Neural progenitor cell (in vitro differentiated cells): ENCODE results near the gene PPP2R5C. TPM values are rescaled to one million over a fixed set of nuclear protein-coding genes. Genes with fewer than 3 reads are reported as not detected.

Experiments
- DNase-seq: peaks from one replicate; pipeline ENCODE4 v3.0.0-alpha.2; 2016; ENCODE audit warnings: low spot score
- H2AFZ ChIP-seq: fragments of 200-600 bp; sonication (generic); replicated peaks from 2 replicates; pipeline ENCODE4 v1.6.1; 2016; ENCODE audit warnings: antibody characterized with exemption
- H3F3A ChIP-seq: fragments of 200-600 bp; sonication (generic); 2 replicates; pipeline ENCODE4 v1.6.1; 2016; ENCODE audit warnings: antibody characterized with exemption, low read depth
- H3K27ac ChIP-seq: fragments of 200-600 bp; sonication (generic); 2 replicates; pipeline ENCODE4 v1.5.1; 2016; ENCODE audit warnings: mild to moderate bottlenecking
- H3K27me3 ChIP-seq: fragments of 200-600 bp; sonication (generic); 2 replicates; pipeline ENCODE4 v1.6.1; 2016; ENCODE audit warnings: mild to moderate bottlenecking, moderate library complexity
- H3K36me3 ChIP-seq: fragments of 200-600 bp; sonication (generic); 2 replicates; pipeline ENCODE4 v1.5.1; 2016
- H3K4me1 ChIP-seq: fragments of 200-600 bp; sonication (generic); 2 replicates; pipeline ENCODE4 v1.6.1; 2016; ENCODE audit warnings: mixed run types
- H3K4me2 ChIP-seq: fragments of 200-600 bp; sonication (generic); 2 replicates; pipeline ENCODE4 v1.6.1; 2016
- H3K4me3 ChIP-seq: fragments of 200-600 bp; sonication (generic); 2 replicates; pipeline ENCODE4 v1.5.1; 2016
- H3K79me2 ChIP-seq: fragments of 200-600 bp; sonication (generic); 2 replicates; pipeline ENCODE4 v1.6.1; 2016; ENCODE audit warnings: low read depth
- H3K9ac ChIP-seq: fragments of 200-600 bp; sonication (generic); 2 replicates; pipeline ENCODE4 v1.6.1; 2016
- H3K9me3 ChIP-seq: fragments of 200-600 bp; sonication (generic); 2 replicates; pipeline ENCODE4 v1.5.1; 2016; ENCODE audit warnings: low read depth
- H4K20me1 ChIP-seq: fragments of 200-600 bp; sonication (generic); 2 replicates; pipeline ENCODE4 v1.6.1; 2016; ENCODE audit warnings: low read depth
- H3K27ac Mint-ChIP-seq: 3 replicates; pipeline ENCODE4 v1.8.0; 2021; ENCODE audit warnings: mixed read lengths
- H3K27me3 Mint-ChIP-seq: 2 replicates; pipeline ENCODE4 v1.8.0; 2022; ENCODE audit warnings: low read depth, mild to moderate bottlenecking, inconsistent platforms, moderate library complexity, mixed read lengths; ENCODE audit not compliant: insufficient read depth
- H3K36me3 Mint-ChIP-seq: 3 replicates; pipeline ENCODE4 v1.8.0; 2021; ENCODE audit warnings: mixed read lengths
- H3K4me1 Mint-ChIP-seq: 3 replicates; pipeline ENCODE4 v1.8.0; 2021; ENCODE audit warnings: mixed read lengths
- H3K4me3 Mint-ChIP-seq: 3 replicates; pipeline ENCODE4 v1.8.0; 2021; ENCODE audit warnings: mild to moderate bottlenecking, moderate library complexity, mixed read lengths
- H3K9me3 Mint-ChIP-seq: 3 replicates; pipeline ENCODE4 v1.8.0; 2020; ENCODE audit warnings: mixed read lengths
- EZH2 ChIP-seq: fragments of 200-600 bp; sonication (generic); IDR thresholded peaks from 2 replicates; pipeline ENCODE4 v1.6.1; 2017; ENCODE audit warnings: antibody characterized with exemption, mild to moderate bottlenecking, moderate library complexity
- EZH2phosphoT487 ChIP-seq: fragments of 200-600 bp; sonication (generic); IDR thresholded peaks from 2 replicates; pipeline ENCODE4 v1.6.1; 2017; ENCODE audit warnings: antibody characterized with exemption
- total RNA-seq: library from RNA; depleted of rRNA; stranded (reverse); fragments of >200 nt; gene quantifications from 2 replicates; pipeline ENCODE4 v1.2.3, GENCODE V29; 2015; ENCODE audit warnings: low replicate concordance
- TF ChIP-seq, protein P1 (sequence below): fragments of 200-600 bp; sonication (generic); IDR thresholded peaks from 2 replicates; pipeline ENCODE4 v1.5.1; 2017; ENCODE audit warnings: antibody characterized with exemption, mild to moderate bottlenecking

PPP2R5C gene
- total RNA-seq, 1 donor from 2014 or later, result 183 TPM

DNA sequence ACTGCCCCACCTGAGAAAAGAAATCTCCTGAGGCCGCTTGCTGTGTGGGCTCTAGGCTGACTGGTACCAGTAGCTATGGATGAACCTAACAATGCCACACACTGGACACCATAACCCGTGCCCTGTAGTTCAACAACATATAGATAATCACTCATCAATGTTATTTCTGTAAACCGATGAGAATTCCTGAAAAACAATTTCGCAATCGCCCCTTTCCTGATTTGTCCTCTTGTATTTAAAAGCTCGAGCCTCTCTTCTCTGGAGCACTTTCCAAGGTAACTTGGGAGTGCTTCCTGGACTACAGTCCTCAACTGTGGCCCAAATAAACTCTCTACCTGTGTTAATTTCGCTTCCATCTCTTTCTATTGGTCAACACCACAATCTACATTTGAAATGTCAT is 26.1 kb upstream of the PPP2R5C start:
- H3K4me3 Mint-ChIP-seq, result no peak overlapping the region
- H3K9me3 Mint-ChIP-seq, result peaks cover 14% of the 10 kb centered on the region
- Histone ChIP-seq H3K9me3 (no peaks in the 10 kb centered on the region), H3K27me3 (no peaks in the 10 kb centered on the region), H3K27ac (no peak overlapping the region), H2AFZ (no peak overlapping the region), H3K4me1 (peaks cover 7% of the 10 kb centered on the region), H3F3A (no peaks in the 10 kb centered on the region), H3K36me3 (no peaks in the 10 kb centered on the region), H3K4me3 (no peak overlapping the region), H3K4me2 (no peak overlapping the region), H3K9ac (no peak overlapping the region), H4K20me1 (no peaks in the 10 kb centered on the region), H3K79me2 (no peaks in the 10 kb centered on the region)
- TF ChIP-seq EZH2phosphoT487 (no peak), EZH2 (no peak)
- TF ChIP-seq, protein P1, sequence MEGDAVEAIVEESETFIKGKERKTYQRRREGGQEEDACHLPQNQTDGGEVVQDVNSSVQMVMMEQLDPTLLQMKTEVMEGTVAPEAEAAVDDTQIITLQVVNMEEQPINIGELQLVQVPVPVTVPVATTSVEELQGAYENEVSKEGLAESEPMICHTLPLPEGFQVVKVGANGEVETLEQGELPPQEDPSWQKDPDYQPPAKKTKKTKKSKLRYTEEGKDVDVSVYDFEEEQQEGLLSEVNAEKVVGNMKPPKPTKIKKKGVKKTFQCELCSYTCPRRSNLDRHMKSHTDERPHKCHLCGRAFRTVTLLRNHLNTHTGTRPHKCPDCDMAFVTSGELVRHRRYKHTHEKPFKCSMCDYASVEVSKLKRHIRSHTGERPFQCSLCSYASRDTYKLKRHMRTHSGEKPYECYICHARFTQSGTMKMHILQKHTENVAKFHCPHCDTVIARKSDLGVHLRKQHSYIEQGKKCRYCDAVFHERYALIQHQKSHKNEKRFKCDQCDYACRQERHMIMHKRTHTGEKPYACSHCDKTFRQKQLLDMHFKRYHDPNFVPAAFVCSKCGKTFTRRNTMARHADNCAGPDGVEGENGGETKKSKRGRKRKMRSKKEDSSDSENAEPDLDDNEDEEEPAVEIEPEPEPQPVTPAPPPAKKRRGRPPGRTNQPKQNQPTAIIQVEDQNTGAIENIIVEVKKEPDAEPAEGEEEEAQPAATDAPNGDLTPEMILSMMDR, result no peak
- H3K36me3 Mint-ChIP-seq, result no peaks in the 10 kb centered on the region
- no peak for DNase-seq
- H3K27ac Mint-ChIP-seq, result no peak overlapping the region
- H3K4me1 Mint-ChIP-seq, result peaks cover 12% of the 10 kb centered on the region
- peaks cover 3% of the 10 kb centered on the region for H3K27me3 Mint-ChIP-seq

DNA sequence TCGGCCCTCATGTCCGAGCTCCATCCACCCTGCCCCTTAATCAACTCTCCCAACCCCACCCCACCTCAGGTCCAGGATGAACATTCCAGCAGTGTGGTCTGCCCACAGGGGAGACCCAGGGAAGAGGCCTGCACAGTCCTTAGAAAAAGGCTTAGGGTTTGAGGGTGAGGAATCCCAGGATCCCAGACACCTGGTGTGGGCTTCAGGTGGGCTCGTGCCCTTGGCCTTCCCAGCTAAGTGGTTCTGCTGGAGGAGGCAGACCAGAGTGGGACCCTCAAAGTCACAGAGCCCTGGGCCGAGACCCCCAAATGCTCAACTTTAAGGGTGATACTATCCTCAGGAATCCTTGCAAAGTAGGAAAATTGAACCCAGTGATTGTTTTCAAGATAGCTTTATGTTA is 25.4 kb upstream of the PPP2R5C start:
- DNase-seq, result no peak
- no peak overlapping the region for H2AFZ ChIP-seq
- H3K27ac ChIP-seq, result no peak overlapping the region
- peaks cover 4% of the 10 kb centered on the region for H3K4me1 ChIP-seq
- H3K36me3 Mint-ChIP-seq, result no peaks in the 10 kb centered on the region
- H4K20me1 ChIP-seq, result no peaks in the 10 kb centered on the region
- no peaks in the 10 kb centered on the region for H3K9me3 ChIP-seq
- no peaks in the 10 kb centered on the region for H3K27me3 ChIP-seq
- H3K27me3 Mint-ChIP-seq, result peaks cover 3% of the 10 kb centered on the region
- no peaks in the 10 kb centered on the region for H3F3A ChIP-seq
- no peak overlapping the region for H3K4me3 ChIP-seq
- no peak overlapping the region for H3K4me3 Mint-ChIP-seq
- no peak overlapping the region for H3K4me2 ChIP-seq
- peaks cover 20% of the 10 kb centered on the region for H3K9me3 Mint-ChIP-seq
- TF ChIP-seq, protein P1, result no peak
- no peak overlapping the region for H3K9ac ChIP-seq
- H3K79me2 ChIP-seq, result no peaks in the 10 kb centered on the region
- H3K36me3 ChIP-seq, result no peaks in the 10 kb centered on the region
- no peak overlapping the region for H3K27ac Mint-ChIP-seq
- peaks cover 11% of the 10 kb centered on the region for H3K4me1 Mint-ChIP-seq

DNA sequence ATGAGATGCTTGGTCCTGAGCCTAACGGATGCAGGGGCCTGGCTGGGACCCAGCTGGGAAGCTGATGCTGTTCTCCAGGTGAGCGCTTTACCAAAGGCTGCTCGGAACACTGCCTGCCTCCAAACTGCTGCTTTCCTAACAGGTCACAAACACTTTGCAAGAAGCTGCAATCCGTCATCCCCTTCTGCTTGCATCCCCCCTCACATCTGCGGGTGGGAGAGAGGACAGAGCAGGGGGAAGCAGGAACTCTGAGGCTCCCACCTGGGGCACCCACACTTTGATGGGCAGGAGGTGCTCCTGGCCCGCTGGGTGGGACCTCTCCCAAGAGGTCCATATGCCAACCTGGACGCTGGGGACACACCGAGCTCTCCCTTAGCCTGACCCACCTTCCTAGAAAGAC is 24.9 kb upstream of the PPP2R5C start:
- Mint-ChIP-seq H3K4me1 (peaks cover 5% of the 10 kb centered on the region), H3K9me3 (peaks cover 25% of the 10 kb centered on the region), H3K4me3 (no peak overlapping the region), H3K27ac (no peak overlapping the region), H3K27me3 (peaks cover 3% of the 10 kb centered on the region), H3K36me3 (no peaks in the 10 kb centered on the region)
- no peaks in the 10 kb centered on the region for H3K27me3 ChIP-seq
- no peaks in the 10 kb centered on the region for H3F3A ChIP-seq
- H3K4me1 ChIP-seq, result no peaks in the 10 kb centered on the region
- no peaks in the 10 kb centered on the region for H3K79me2 ChIP-seq
- no peak overlapping the region for H3K9ac ChIP-seq
- H3K36me3 ChIP-seq, result no peaks in the 10 kb centered on the region
- H3K4me2 ChIP-seq, result no peak overlapping the region
- DNase-seq, result no peak
- no peak overlapping the region for H2AFZ ChIP-seq
- H3K9me3 ChIP-seq, result no peaks in the 10 kb centered on the region
- TF ChIP-seq, protein P1, result no peak
- TF ChIP-seq EZH2phosphoT487 (no peak), EZH2 (no peak)
- H4K20me1 ChIP-seq, result no peaks in the 10 kb centered on the region
- no peak overlapping the region for H3K27ac ChIP-seq
- no peak overlapping the region for H3K4me3 ChIP-seq
